PFSK-1 (cell line): ENCODE results near the gene CHADL. TPM values are rescaled to one million over a fixed set of nuclear protein-coding genes. Genes with fewer than 3 reads are reported as not detected.

ENCODE experiments used
- FOXP2 ChIP-seq: optimal IDR thresholded peaks from 2 replicates; pipeline ENCODE3; 2011; ENCODE audit warnings: borderline replicate concordance, control low read depth, inconsistent platforms; ENCODE audit not compliant: insufficient read depth; ENCODE audit errors: extremely low read length, extremely low read depth
- POLR2AphosphoS5 ChIP-seq: IDR thresholded peaks from 2 replicates; pipeline ENCODE4 v1.6.1; 2012; ENCODE audit warnings: low read depth, mild to moderate bottlenecking, control low read depth, low read length, moderate library complexity
- REST ChIP-seq, 2 experiments: IDR thresholded peaks; 2 replicates each; pipeline versions ENCODE4 v1.6.1 to v1.8.0; 2011 to 2012; ENCODE audit warnings: low read depth in 2 of 2, low read length in 2 of 2, control low read depth in 1 of 2, inconsistent platforms in 1 of 2, mild to moderate bottlenecking in 1 of 2, moderate library complexity in 1 of 2; ENCODE audit not compliant: insufficient read depth in 1 of 2
- SIN3A ChIP-seq: IDR thresholded peaks from 2 replicates; pipeline ENCODE4 v1.6.1; 2012; ENCODE audit warnings: mild to moderate bottlenecking, low read length, moderate library complexity, borderline replicate concordance; ENCODE audit not compliant: insufficient read depth
- TAF1 ChIP-seq: IDR thresholded peaks from 2 replicates; pipeline ENCODE4 v1.6.1; 2012; ENCODE audit warnings: low read length, control low read depth, borderline replicate concordance; ENCODE audit not compliant: insufficient read depth
- polyA plus RNA-seq: library from polyadenylated mRNA; unstranded; fragments of >200 nt; gene quantifications from one replicate; pipeline ENCODE4 v1.2.1, GENCODE V29; 2012; ENCODE audit warnings: low read depth, missing spikeins; ENCODE audit not compliant: insufficient read length

Gene CHADL
- polyA plus RNA-seq: not detected

GRCh38 chr22:41240377-41241132 lies at the start of gene CHADL:
CHADL (minus strand) TSS chr22:41240931; CDS start chr22:41240881, 50 bp downstream.
- TF ChIP-seq POLR2AphosphoS5 (no peak), TAF1 (no peak), REST (IDR thresholded peaks at IDR 0.05; ENCODE audit: insufficient read depth in 1 of 2, low read depth in 2 of 2, low read length in 2 of 2) (no peak), FOXP2 (no peak), SIN3A (no peak)

- no peak for TF ChIP-seq FOXP2
- TF ChIP-seq SIN3A: no peak
- no peak for TF ChIP-seq POLR2AphosphoS5
- TF ChIP-seq TAF1: no peak
- TF ChIP-seq REST (IDR thresholded peaks at IDR 0.05; ENCODE audit: insufficient read depth in 1 of 2, low read depth in 2 of 2, low read length in 2 of 2): no peak
These were observed 48.9 kb upstream of the CHADL start for GRCh38 chr22:41289671-41290070.

GRCh38 chr22:41288245-41288946 lies 47.7 kb upstream of the CHADL start:
- TF ChIP-seq TAF1 (no peak), FOXP2 (no peak), REST (IDR thresholded peaks at IDR 0.05; ENCODE audit: insufficient read depth in 1 of 2, low read depth in 2 of 2, low read length in 2 of 2) (no peak), POLR2AphosphoS5 (no peak), SIN3A (no peak)

- TF ChIP-seq POLR2AphosphoS5 (no peak), TAF1 (no peak), FOXP2 (no peak), REST (IDR thresholded peaks at IDR 0.05; ENCODE audit: insufficient read depth in 1 of 2, low read depth in 2 of 2, low read length in 2 of 2) (no peak), SIN3A (no peak)
These were observed 45.9 kb upstream of the CHADL start for GRCh38 chr22:41286639-41287091.
